ENCODE data around the gene PPID. TPM values are rescaled to one million over a fixed set of nuclear protein-coding genes. Genes with fewer than 3 reads are reported as not detected.
"Not testable (repeated sequence)": the region's sequence is repeated elsewhere in the genome, so short reads cannot be mapped to it uniquely, and the experiment has no call there.

PPID gene
- total RNA-seq, 1 experiment from 2014 or later: 43.3 TPM

- H3K9ac ChIP-seq (ENCODE audit: low read length): peak overlapping the region; percentile 95; the same call in 1 of the 2 replicates
- POLR2A ChIA-PET (ENCODE audit: unreplicated experiment): no interaction called here
Observed at GRCh38 chr4:158721680-158722079, 1.5 kb downstream of the PPID start.

DNA sequence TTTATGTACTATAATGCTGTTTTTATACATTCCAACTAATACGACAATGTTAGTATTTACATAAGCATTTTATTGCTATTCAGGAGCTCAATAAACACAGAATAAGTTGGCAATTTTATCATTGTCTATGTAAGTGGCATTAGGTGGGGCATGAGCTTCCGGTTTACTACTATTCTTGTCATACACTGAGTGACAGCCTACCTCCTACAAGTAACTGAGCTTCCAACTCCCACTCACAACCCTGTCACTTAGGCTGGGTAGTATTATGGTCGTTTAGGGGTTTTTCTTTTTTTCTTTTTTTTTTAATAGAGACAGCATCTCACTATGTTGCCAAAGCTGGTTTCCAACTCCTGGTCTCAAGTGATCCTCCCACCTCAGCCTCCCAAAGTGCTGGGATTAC is 7.4 kb downstream of the PPID start:
- ATAC-seq: peak; percentile 82

More at GRCh38 chr4:158721680-158722079, 1.5 kb downstream of the PPID start:
- Histone ChIP-seq H3K79me2 (ENCODE audit: low read length) (peaks cover 30% of the 10 kb centered on the region), H3K27me3 (ENCODE audit: low read length) (no peaks in the 10 kb centered on the region), H4K20me1 (ENCODE audit: low read length) (no peaks in the 10 kb centered on the region), H3K4me1 (ENCODE audit: insufficient read depth, low read length) (0 out of 2 replicates have a peak, but pooled peaks cover 6% of the 10 kb centered on the region), H3K36me3 (ENCODE audit: low read depth, low read length) (peaks cover 26% of the 10 kb centered on the region), H3K9me3 (ENCODE audit: low read length) (no peaks in the 10 kb centered on the region), H3K4me3 (ENCODE audit: low read length) (peak overlapping the region; percentile 92), H3K9me2 (replicated peaks; ENCODE audit: low read length) (no peaks in the 10 kb centered on the region), H3K4me2 (ENCODE audit: low read length) (peak overlapping the region; percentile 91), H3F3A (ENCODE audit: low read length, unreplicated experiment) (no peaks in the 10 kb centered on the region), H2AFZ (ENCODE audit: low read length) (no peak overlapping the region), H3K27ac (ENCODE audit: low read length) (no peak overlapping the region)
- DNase-seq (no peak), ATAC-seq (no peak)
- CTCF ChIA-PET: no interaction called here
- no TSS peak for BruUV-seq (replicated peaks)
- TF ChIP-seq EZH2phosphoT487 (IDR thresholded peaks at IDR 0.05; ENCODE audit: borderline replicate concordance, low read length): no peak
- TF ChIP-seq EZH2 (IDR thresholded peaks at IDR 0.05; ENCODE audit: low read length, unreplicated experiment): no peak
- no peak for TF ChIP-seq CTCF (conservative IDR thresholded peaks at IDR 0.05; ENCODE audit: low read depth, low read length)
- intact Hi-C loops (cut with micrococcal nuclease): no loop called here

DNA sequence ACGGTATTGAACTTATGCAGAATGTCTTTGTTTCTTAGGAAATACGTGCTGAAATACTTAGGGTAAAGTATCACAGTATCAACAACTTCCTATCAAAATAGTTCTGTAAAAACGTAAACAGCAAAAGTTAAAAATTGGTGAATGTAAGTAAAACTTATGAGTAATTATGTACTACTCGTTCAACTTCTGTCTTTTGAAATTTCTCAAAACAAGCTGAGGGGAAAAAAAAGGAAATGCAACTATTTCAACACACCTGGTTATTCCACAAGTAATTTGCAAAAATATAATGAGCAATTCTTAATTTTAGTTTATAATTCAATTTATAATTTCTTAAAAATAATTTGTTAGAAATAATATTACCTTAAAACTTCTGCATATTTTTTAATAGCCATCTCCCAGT is 8.3 kb downstream of the PPID start:
- no peaks in the 10 kb centered on the region for H3K4me1 ChIP-seq (ENCODE audit: insufficient read depth, low read length)
- CTCF ChIA-PET: no interaction called here
- POLR2A ChIA-PET (ENCODE audit: unreplicated experiment): no interaction called here
- H3K4me3 ChIP-seq (ENCODE audit: low read length): no peak overlapping the region
- TF ChIP-seq EZH2phosphoT487 (IDR thresholded peaks at IDR 0.05; ENCODE audit: borderline replicate concordance, low read length) (no peak), CTCF (conservative IDR thresholded peaks at IDR 0.05; ENCODE audit: low read depth, low read length) (no peak), EZH2 (IDR thresholded peaks at IDR 0.05; ENCODE audit: low read length, unreplicated experiment) (no peak)
- H3K9me3 ChIP-seq (ENCODE audit: low read length): no peaks in the 10 kb centered on the region
- H3F3A ChIP-seq (ENCODE audit: low read length, unreplicated experiment): no peaks in the 10 kb centered on the region
- H3K27ac ChIP-seq (ENCODE audit: low read length): no peak overlapping the region
- BruUV-seq (replicated peaks): no TSS peak
- DNase-seq: no peak
- no peak overlapping the region for H3K9ac ChIP-seq (ENCODE audit: low read length)
- H3K27me3 ChIP-seq (ENCODE audit: low read length): no peaks in the 10 kb centered on the region
- intact Hi-C loops (cut with micrococcal nuclease): no loop called here
- H3K79me2 ChIP-seq (ENCODE audit: low read length): peaks cover 5% of the 10 kb centered on the region; the same call in 1 of the 2 replicates
- ATAC-seq: no peak
- no peak overlapping the region for H3K4me2 ChIP-seq (ENCODE audit: low read length)
- no peaks in the 10 kb centered on the region for H3K9me2 ChIP-seq (replicated peaks; ENCODE audit: low read length)
- H4K20me1 ChIP-seq (ENCODE audit: low read length): no peaks in the 10 kb centered on the region
- no peak overlapping the region for H2AFZ ChIP-seq (ENCODE audit: low read length)
- peaks cover 58% of the 10 kb centered on the region for H3K36me3 ChIP-seq (ENCODE audit: low read depth, low read length)

More for the DNA sequence above, 7.4 kb downstream of the PPID start:
- H3K4me3 ChIP-seq (ENCODE audit: low read length): no peak overlapping the region
- H3K27ac ChIP-seq (ENCODE audit: low read length): no peak overlapping the region
- H3K27me3 ChIP-seq (ENCODE audit: low read length): no peaks in the 10 kb centered on the region
- POLR2A ChIA-PET (ENCODE audit: unreplicated experiment): no interaction called here
- no peaks in the 10 kb centered on the region for H3K9me2 ChIP-seq (replicated peaks; ENCODE audit: low read length)
- DNase-seq: no peak
- H3K9me3 ChIP-seq (ENCODE audit: low read length): no peaks in the 10 kb centered on the region
- H2AFZ ChIP-seq (ENCODE audit: low read length): no peak overlapping the region
- BruUV-seq (replicated peaks): no TSS peak
- H4K20me1 ChIP-seq (ENCODE audit: low read length): no peaks in the 10 kb centered on the region
- H3K79me2 ChIP-seq (ENCODE audit: low read length): peaks cover 6% of the 10 kb centered on the region
- H3K4me2 ChIP-seq (ENCODE audit: low read length): no peak overlapping the region
- CTCF ChIA-PET: no interaction called here
- TF ChIP-seq EZH2 (IDR thresholded peaks at IDR 0.05; ENCODE audit: low read length, unreplicated experiment): no peak
- no peak for TF ChIP-seq EZH2phosphoT487 (IDR thresholded peaks at IDR 0.05; ENCODE audit: borderline replicate concordance, low read length)
- intact Hi-C loops (cut with micrococcal nuclease): no loop called here
- no peaks in the 10 kb centered on the region for H3K4me1 ChIP-seq (ENCODE audit: insufficient read depth, low read length)
- no peak overlapping the region for H3K9ac ChIP-seq (ENCODE audit: low read length)
- H3K36me3 ChIP-seq (ENCODE audit: low read depth, low read length): peaks cover 49% of the 10 kb centered on the region
- H3F3A ChIP-seq (ENCODE audit: low read length, unreplicated experiment): no peaks in the 10 kb centered on the region

GRCh38 chr4:158712622-158713021 is 10.6 kb downstream of the PPID start:
- H4K20me1 ChIP-seq (ENCODE audit: low read length); BruUV-seq (replicated peaks); CTCF ChIA-PET; H3K9me2 ChIP-seq (replicated peaks; ENCODE audit: low read length); H3K4me2 ChIP-seq (ENCODE audit: low read length); H2AFZ ChIP-seq (ENCODE audit: low read length); H3K4me3 ChIP-seq (ENCODE audit: low read length); H3K9ac ChIP-seq (ENCODE audit: low read length); H3K27me3 ChIP-seq (ENCODE audit: low read length); H3K9me3 ChIP-seq (ENCODE audit: low read length); ATAC-seq; H3K4me1 ChIP-seq (ENCODE audit: insufficient read depth, low read length); H3K27ac ChIP-seq (ENCODE audit: low read length); H3K79me2 ChIP-seq (ENCODE audit: low read length); intact Hi-C loops (cut with micrococcal nuclease); DNase-seq; H3F3A ChIP-seq (ENCODE audit: low read length, unreplicated experiment): not testable (repeated sequence)
- POLR2A ChIA-PET (ENCODE audit: unreplicated experiment): interaction anchor here (0.6 kb wide), 1 partner anchor 11 kb away, joined by 3 read pairs; no protein-coding TSS in a partner anchor
- peaks cover 55% of the 10 kb centered on the region for H3K36me3 ChIP-seq (ENCODE audit: low read depth, low read length)

Measured in PC-3 (cell line).